B cell (primary cell): ENCODE measurements around the gene OR10H4. TPM values are rescaled to one million over a fixed set of nuclear protein-coding genes. Genes with fewer than 3 reads are reported as not detected.

Source experiments
- ATAC-seq: fragments of 200-7000 bp; cut with Tn5 transposase; one replicate; pipeline ENCODE4 v1.10.0; 2021; ENCODE audit warnings: low read depth, mild to moderate bottlenecking, moderate number of reproducible peaks, moderate library complexity
- CTCF ChIA-PET: fragments of 350-600 bp; sonication (Branson Sonifier 250); formaldehyde crosslinking; loops from one replicate; lab custom pipeline; 2021; ENCODE audit warnings: antibody characterized with exemption, inconsistent platforms; lab: Charles Lee
- POLR2A ChIA-PET: fragments of 350-600 bp; sonication (Branson Sonifier 250); formaldehyde crosslinking; loops from one replicate; lab custom pipeline; 2021; ENCODE audit warnings: antibody characterized with exemption; lab: Charles Lee
- DNase-seq: peaks from one replicate; pipeline ENCODE4 v3.0.0; 2013
- H2AFZ ChIP-seq: 2 replicates; pipeline ENCODE4 v1.6.1; 2012; ENCODE audit warnings: mild to moderate bottlenecking, low read depth, low read length; ENCODE audit not compliant: insufficient read depth, poor library complexity, severe bottlenecking
- H3K27ac ChIP-seq, 2 donors: 1 replicate in 1 of 2; 2 replicates in 1 of 2; pipeline ENCODE4 v1.5.1; 2012 to 2013; ENCODE audit warnings: low read length in 2 of 2, mild to moderate bottlenecking in 2 of 2, moderate library complexity in 1 of 2
- H3K27me3 ChIP-seq, 4 experiments: fragments of 200-600 bp in 1 of 4; sonication (generic) in 1 of 4; replicated peaks in 1 of 4; 1 replicate in 2 of 4; 2 replicates in 2 of 4; pipeline versions ENCODE4 v1.6.1 to v1.7.0; 2013 to 2016; ENCODE audit warnings: low read length in 3 of 4, mild to moderate bottlenecking in 2 of 4, mixed read lengths in 1 of 4, moderate library complexity in 1 of 4; ENCODE audit not compliant: insufficient read depth in 4 of 4, control insufficient read depth in 3 of 4; ENCODE audit errors: control extremely low read depth in 1 of 4
- H3K36me3 ChIP-seq, 2 experiments: replicated peaks in 1 of 2; 1 replicate in 1 of 2; 2 replicates in 1 of 2; pipeline versions ENCODE4 v1.6.1 to v1.7.1; 2013; ENCODE audit warnings: low read length in 1 of 2; ENCODE audit not compliant: insufficient read depth in 2 of 2, control insufficient read depth in 1 of 2; ENCODE audit errors: control extremely low read depth in 1 of 2, extremely low read depth in 1 of 2
- H3K4me1 ChIP-seq, 2 donors: fragments of 200-600 bp in 1 of 2; sonication (generic) in 1 of 2; 1 replicate in 1 of 2; 2 replicates in 1 of 2; pipeline versions ENCODE4 v1.5.1 to v1.6.1; 2013 to 2017; ENCODE audit warnings: low read length in 2 of 2; ENCODE audit not compliant: control insufficient read depth in 2 of 2, insufficient read depth in 2 of 2
- H3K4me2 ChIP-seq: replicated peaks from 2 replicates; pipeline ENCODE3; 2012; ENCODE audit warnings: mild to moderate bottlenecking, low read depth, low read length; ENCODE audit not compliant: poor library complexity, severe bottlenecking
- H3K4me3 ChIP-seq, 5 experiments: fragments of 200-600 bp in 1 of 5; sonication (generic) in 1 of 5; 1 replicate in 3 of 5; 2 replicates in 2 of 5; pipeline versions ENCODE4 v1.5.1 to v1.7.0; 2011 to 2016; ENCODE audit warnings: low read length in 4 of 5, mild to moderate bottlenecking in 4 of 5, low read depth in 2 of 5, control low read depth in 1 of 5, moderate library complexity in 1 of 5; ENCODE audit not compliant: insufficient read depth in 1 of 5; ENCODE audit errors: control extremely low read depth in 1 of 5, extremely low read depth in 1 of 5
- H3K79me2 ChIP-seq: fragments of 200-600 bp; sonication (generic); one replicate; pipeline ENCODE4 v1.6.0; 2016; ENCODE audit warnings: low read length; ENCODE audit not compliant: control insufficient read depth, insufficient read depth
- H3K9ac ChIP-seq: fragments of 200-600 bp; sonication (generic); 2 replicates; pipeline ENCODE4 v1.6.1; 2017; ENCODE audit warnings: mild to moderate bottlenecking, low read length, moderate library complexity
- H3K9me3 ChIP-seq, 3 donors: one replicate each; pipeline versions ENCODE4 v1.6.1 to v1.7.1; 2013; ENCODE audit warnings: low read length in 2 of 3; ENCODE audit not compliant: control insufficient read depth in 2 of 3, insufficient read depth in 1 of 3; ENCODE audit errors: control extremely low read depth in 1 of 3
- H4K20me1 ChIP-seq: 2 replicates; pipeline ENCODE4 v1.6.0; 2012; ENCODE audit warnings: mild to moderate bottlenecking, low read length; ENCODE audit not compliant: insufficient read depth, control insufficient read depth, poor library complexity, severe bottlenecking
- H3K27ac Mint-ChIP-seq: one replicate; pipeline ENCODE4 v1.8.0; 2021; ENCODE audit warnings: mixed read lengths
- H3K27me3 Mint-ChIP-seq: one replicate; pipeline ENCODE4 v1.8.0; 2021; ENCODE audit warnings: mixed read lengths
- H3K4me1 Mint-ChIP-seq: one replicate; pipeline ENCODE4 v1.8.0; 2021; ENCODE audit warnings: mixed read lengths
- H3K4me3 Mint-ChIP-seq: one replicate; pipeline ENCODE4 v1.8.0; 2021; ENCODE audit warnings: mixed read lengths
- H3K9me3 Mint-ChIP-seq: one replicate; pipeline ENCODE4 v1.8.0; 2022; ENCODE audit warnings: mixed read lengths; ENCODE audit not compliant: insufficient read depth
- EZH2 ChIP-seq: IDR thresholded peaks from 2 replicates; pipeline ENCODE4 v1.6.1; 2012; ENCODE audit warnings: borderline replicate concordance, low read depth, mild to moderate bottlenecking, moderate library complexity, low read length; ENCODE audit not compliant: insufficient read depth, poor library complexity, severe bottlenecking
- WGBS: methylation state at CpG from one replicate; pipeline ENCODE4 v1.1.5; 2013; ENCODE audit warnings: missing lambda C conversion rate; ENCODE audit not compliant: insufficient coverage; 5-methylcytosine and 5-hydroxymethylcytosine counted together
- intact Hi-C: fragments of 100-400 bp; cut with micrococcal nuclease; formaldehyde crosslinking; loops from one replicate; pipeline ENCODE4 v1.10.0; 2022
- polyA plus RNA-seq: library from polyadenylated mRNA; depleted of rRNA; stranded (reverse); fragments of >200 nt; gene quantifications from 2 replicates; pipeline ENCODE4 v1.2.3, GENCODE V29; 2012
- total RNA-seq, 2 donors: library from RNA; stranded (reverse); fragments of 120-200 nt in 1 of 2; gene quantifications; 1 replicate in 1 of 2; 2 replicates in 1 of 2; pipeline versions ENCODE4 v1.2.3 to v1.2.4, GENCODE V29; 2013 to 2022
- TF ChIP-seq, protein P1 (sequence below): fragments of 200-600 bp; IDR thresholded peaks from one replicate; pipeline ENCODE4 v1.8.0; 2022; ENCODE audit warnings: antibody characterized with exemption, mild to moderate bottlenecking

OR10H4 gene
- total and polyA plus RNA-seq, 2 donors (not counting 1 experiment from before 2014, with no cell fraction given), result not detected

DNA sequence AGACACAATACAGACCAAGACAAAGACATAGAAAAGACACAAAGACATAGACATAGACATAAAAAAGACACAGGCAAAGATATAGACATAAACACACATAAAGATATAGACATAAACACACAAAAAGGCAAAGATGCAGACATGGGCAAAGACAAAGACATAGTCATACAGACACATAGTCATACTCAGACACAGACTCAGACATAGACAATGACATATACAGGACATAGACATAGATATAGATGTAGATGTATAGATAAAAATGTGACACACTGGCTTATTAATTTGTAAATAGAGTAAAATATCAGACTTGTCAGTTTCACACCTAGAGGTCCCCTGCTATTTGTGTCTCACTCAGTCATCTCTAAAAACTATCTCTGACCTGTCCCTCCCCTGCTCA, 42.8 kb downstream of the OR10H4 start:
- ATAC-seq (no peak), DNase-seq (no peak)
- Histone ChIP-seq H3K27ac (no peak overlapping the region), H3K27me3 (peaks cover 0 to 29% (median 16%) of the 10 kb centered on the region in 4 experiments), H3K4me3 (no peak overlapping the region), H4K20me1 (no peaks in the 10 kb centered on the region), H3K4me2 (no peak overlapping the region), H3K9me3 (peaks cover 0 to 16% (median 0%) of the 10 kb centered on the region in 3 donors), H3K36me3 (no peaks in the 10 kb centered on the region), H3K9ac (no peak overlapping the region), H3K79me2 (no peaks in the 10 kb centered on the region), H3K4me1 (no peaks in the 10 kb centered on the region), H2AFZ (no peak overlapping the region)
- POLR2A ChIA-PET, result no interaction called here
- Mint-ChIP-seq H3K27ac (no peak overlapping the region), H3K9me3 (peaks cover 9% of the 10 kb centered on the region), H3K27me3 (peaks cover 45% of the 10 kb centered on the region), H3K4me3 (no peak overlapping the region), H3K4me1 (peaks cover 3% of the 10 kb centered on the region)
- intact Hi-C loops, result no loop called here
- no peak for TF ChIP-seq EZH2
- TF ChIP-seq, protein P1, sequence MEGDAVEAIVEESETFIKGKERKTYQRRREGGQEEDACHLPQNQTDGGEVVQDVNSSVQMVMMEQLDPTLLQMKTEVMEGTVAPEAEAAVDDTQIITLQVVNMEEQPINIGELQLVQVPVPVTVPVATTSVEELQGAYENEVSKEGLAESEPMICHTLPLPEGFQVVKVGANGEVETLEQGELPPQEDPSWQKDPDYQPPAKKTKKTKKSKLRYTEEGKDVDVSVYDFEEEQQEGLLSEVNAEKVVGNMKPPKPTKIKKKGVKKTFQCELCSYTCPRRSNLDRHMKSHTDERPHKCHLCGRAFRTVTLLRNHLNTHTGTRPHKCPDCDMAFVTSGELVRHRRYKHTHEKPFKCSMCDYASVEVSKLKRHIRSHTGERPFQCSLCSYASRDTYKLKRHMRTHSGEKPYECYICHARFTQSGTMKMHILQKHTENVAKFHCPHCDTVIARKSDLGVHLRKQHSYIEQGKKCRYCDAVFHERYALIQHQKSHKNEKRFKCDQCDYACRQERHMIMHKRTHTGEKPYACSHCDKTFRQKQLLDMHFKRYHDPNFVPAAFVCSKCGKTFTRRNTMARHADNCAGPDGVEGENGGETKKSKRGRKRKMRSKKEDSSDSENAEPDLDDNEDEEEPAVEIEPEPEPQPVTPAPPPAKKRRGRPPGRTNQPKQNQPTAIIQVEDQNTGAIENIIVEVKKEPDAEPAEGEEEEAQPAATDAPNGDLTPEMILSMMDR, result no peak
- CTCF ChIA-PET, result no interaction called here

DNA sequence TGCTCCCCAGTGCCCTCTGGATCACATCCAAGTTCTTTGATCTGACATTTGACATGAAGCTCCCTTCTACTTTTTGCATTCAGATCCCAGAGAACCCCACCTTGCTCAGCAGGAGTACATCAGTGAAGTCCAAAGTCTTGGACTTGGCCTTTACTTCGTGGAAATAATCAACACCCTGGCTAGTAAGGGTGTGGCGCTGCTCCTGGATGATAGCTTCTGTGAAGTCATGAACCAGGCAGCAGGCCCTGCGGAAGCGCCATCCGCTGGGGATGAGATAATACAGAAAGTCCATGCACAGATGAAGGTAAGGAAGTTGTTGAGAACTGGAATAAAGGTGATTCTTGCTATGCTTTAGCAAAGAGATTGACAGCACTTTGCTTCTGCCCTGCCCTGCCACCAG, 43.2 kb downstream of the OR10H4 start:
- intact Hi-C loops, result no loop called here
- H3K4me2 ChIP-seq, result no peak overlapping the region

More for the DNA sequence above, 43.2 kb downstream of the OR10H4 start:
- no peak overlapping the region for H3K27ac ChIP-seq
- DNase-seq (no peak), ATAC-seq (no peak)
- no peak overlapping the region for H2AFZ ChIP-seq
- Mint-ChIP-seq H3K27ac (no peak overlapping the region), H3K27me3 (peaks cover 45% of the 10 kb centered on the region), H3K9me3 (peaks cover 9% of the 10 kb centered on the region), H3K4me3 (no peak overlapping the region), H3K4me1 (peaks cover 3% of the 10 kb centered on the region)
- H3K27me3 ChIP-seq, result peaks cover 0 to 29% (median 16%) of the 10 kb centered on the region in 4 experiments
- no peaks in the 10 kb centered on the region for H3K36me3 ChIP-seq
- no peak overlapping the region for H3K9ac ChIP-seq
- no peak overlapping the region for H3K4me3 ChIP-seq
- H3K4me1 ChIP-seq, result no peaks in the 10 kb centered on the region
- peaks cover 0 to 16% (median 0%) of the 10 kb centered on the region in 3 donors for H3K9me3 ChIP-seq
- POLR2A ChIA-PET, result no interaction called here
- no peaks in the 10 kb centered on the region for H3K79me2 ChIP-seq
- TF ChIP-seq, protein P1, result no peak
- TF ChIP-seq EZH2, result no peak
- CTCF ChIA-PET, result no interaction called here
- H4K20me1 ChIP-seq, result no peaks in the 10 kb centered on the region
- WGBS, result 83% methylated on average over 5 of the region's 5 CpGs
